Left lung (tissue), 10 donors: ENCODE results near the gene JAZF1. TPM values are rescaled to one million over a fixed set of nuclear protein-coding genes. Genes with fewer than 3 reads are reported as not detected.
"Not testable (repeated sequence)": the region's sequence is repeated elsewhere in the genome, so short reads cannot be mapped to it uniquely, and the experiment has no call there.

ENCODE experiments used
- ATAC-seq: fragments of 200-7000 bp; cut with Tn5 transposase; one replicate; pipeline ENCODE4 v1.9.1; 2020; ENCODE audit warnings: moderate library complexity
- DNase-seq, 4 donors: peaks; one replicate each; pipeline ENCODE4 v3.0.0-alpha.2; 2013 to 2020
- H3K27ac ChIP-seq, 2 donors: fragments of 200-600 bp; sonication (generic) in 1 of 2; one replicate each; pipeline versions ENCODE4 v1.5.0 to v1.8.0; 2020 to 2021
- H3K27me3 ChIP-seq, 2 donors: fragments of 200-600 bp; sonication (generic) in 1 of 2; one replicate each; pipeline versions ENCODE4 v1.5.0 to v1.8.0; 2020 to 2021
- H3K36me3 ChIP-seq, 2 donors: fragments of 200-600 bp; sonication (generic) in 1 of 2; one replicate each; pipeline versions ENCODE4 v1.5.0 to v1.8.0; 2020 to 2021
- H3K4me1 ChIP-seq, 2 donors: fragments of 200-600 bp; one replicate each; pipeline ENCODE4 v1.8.0; 2021
- H3K4me3 ChIP-seq, 2 donors: fragments of 200-600 bp; sonication (generic) in 1 of 2; one replicate each; pipeline versions ENCODE4 v1.5.0 to v1.8.0; 2020 to 2021; ENCODE audit warnings: mild to moderate bottlenecking in 1 of 2
- H3K9me3 ChIP-seq, 2 donors: fragments of 200-600 bp; sonication (generic) in 1 of 2; one replicate each; pipeline versions ENCODE4 v1.5.0 to v1.8.0; 2020 to 2021
- CTCF ChIP-seq, 2 donors: fragments of 200-600 bp; sonication (generic) in 1 of 2; IDR thresholded peaks; one replicate each; pipeline versions ENCODE4 v1.5.0 to v1.8.0; 2021; ENCODE audit warnings: antibody characterized with exemption in 2 of 2
- intact Hi-C, 2 donors: fragments of 100-400 bp; cut with DNase I; formaldehyde crosslinking; loops; one replicate each; pipeline versions ENCODE4 v1.11.2 to v1.14.2; 2022
- polyA plus RNA-seq, 6 donors: library from polyadenylated mRNA; unstranded; fragments of 120-200 nt; gene quantifications; one replicate each; pipeline ENCODE4 v1.2.1, GENCODE V29; 2013; ENCODE audit not compliant: insufficient read length in 6 of 6
- total RNA-seq, 2 donors: library from RNA; stranded (reverse); fragmentation: NEBNext Ultra II Directional; extraction: Animal tissue kit (Norgen Biotek cat#: 25700); gene quantifications; one replicate each; pipeline ENCODE4 v1.2.1, GENCODE V29; 2021
- donor health status: DM: no; HTN: yes; CAD: no.
- donor health status: DM: no; HTN: no; CAD: no.

The JAZF1 gene
- total and polyA plus RNA-seq, 8 donors: 11.1 to 18.2 (median 13.8) TPM

- intact Hi-C loops: no loop called here
- H3K4me3 ChIP-seq: no peak overlapping the region
- no peaks in the 10 kb centered on the region for H3K27me3 ChIP-seq
Measured at GRCh38 chr7:27888736-27889135, 291.9 kb downstream of the JAZF1 start.

GRCh38 chr7:27886710-27887109, 293.9 kb downstream of the JAZF1 start:
- DNase-seq, intact Hi-C loops, H3K9me3 ChIP-seq, H3K27ac ChIP-seq, H3K27me3 ChIP-seq, H3K4me3 ChIP-seq, H3K4me1 ChIP-seq, ATAC-seq, H3K36me3 ChIP-seq: not testable (repeated sequence)

More at GRCh38 chr7:27888736-27889135, 291.9 kb downstream of the JAZF1 start:
- ATAC-seq: no peak
- Histone ChIP-seq H3K9me3 (no peaks in the 10 kb centered on the region), H3K27ac (no peak overlapping the region), H3K36me3 (peaks cover 0 to 1% of the 10 kb centered on the region in 2 donors), H3K4me1 (no peaks in the 10 kb centered on the region)
- no peak for DNase-seq
- TF ChIP-seq CTCF (IDR thresholded peaks at IDR 0.05): no peak

- ATAC-seq (no peak), DNase-seq (no peak)
- intact Hi-C loops: no loop called here
- H3K27ac ChIP-seq: no peak overlapping the region
- H3K9me3 ChIP-seq: no peaks in the 10 kb centered on the region
- no peak for TF ChIP-seq CTCF (IDR thresholded peaks at IDR 0.05)
- H3K4me3 ChIP-seq: no peak overlapping the region
- no peaks in the 10 kb centered on the region for H3K27me3 ChIP-seq
- H3K4me1 ChIP-seq: no peaks in the 10 kb centered on the region
- no peaks in the 10 kb centered on the region for H3K36me3 ChIP-seq
Measured at GRCh38 chr7:27885652-27886051, 294.9 kb downstream of the JAZF1 start.

GRCh38 chr7:27883696-27884095, 296.9 kb downstream of the JAZF1 start:
- Histone ChIP-seq H3K4me1 (no peaks in the 10 kb centered on the region), H3K36me3 (no peaks in the 10 kb centered on the region), H3K27me3 (no peaks in the 10 kb centered on the region), H3K4me3 (no peak overlapping the region), H3K9me3 (no peaks in the 10 kb centered on the region), H3K27ac (peak overlapping the region in 1 of 2 donors; percentile 35)
- TF ChIP-seq CTCF (IDR thresholded peaks at IDR 0.05): no peak
- intact Hi-C loops: no loop called here
- DNase-seq (no peak), ATAC-seq (no peak)

- DNase-seq (no peak), ATAC-seq (no peak)
- Histone ChIP-seq H3K36me3 (no peaks in the 10 kb centered on the region), H3K4me1 (peaks cover 0 to 6% of the 10 kb centered on the region in 2 donors), H3K27me3 (no peaks in the 10 kb centered on the region), H3K9me3 (no peaks in the 10 kb centered on the region), H3K4me3 (no peak overlapping the region), H3K27ac (no peak overlapping the region)
- no peak for TF ChIP-seq CTCF (IDR thresholded peaks at IDR 0.05)
- intact Hi-C loops: no loop called here
Measured at GRCh38 chr7:27876756-27877155, 303.8 kb downstream of the JAZF1 start.

GRCh38 chr7:27875832-27876231, 304.8 kb downstream of the JAZF1 start:
- peaks cover 0 to 6% of the 10 kb centered on the region in 2 donors for H3K4me1 ChIP-seq
- H3K27ac ChIP-seq: no peak overlapping the region
- H3K9me3 ChIP-seq: no peaks in the 10 kb centered on the region
- no peaks in the 10 kb centered on the region for H3K36me3 ChIP-seq
- intact Hi-C loops: no loop called here
- no peak for TF ChIP-seq CTCF (IDR thresholded peaks at IDR 0.05)
- no peak for DNase-seq
- no peak overlapping the region for H3K4me3 ChIP-seq
- no peak for ATAC-seq
- no peaks in the 10 kb centered on the region for H3K27me3 ChIP-seq
